Stimulated activated CD4-positive, alpha-beta T cell treated with anti-CD3 and anti-CD28 coated beads, Interleukin-12 subunit alpha, Interleukin-12 subunit beta, amount 100 ng/mL, for 24 hours (primary cell): Measurements from ENCODE around the gene EXD3.
"Not testable (repeated sequence)": the region's sequence is repeated elsewhere in the genome, so short reads cannot be mapped to it uniquely, and the experiment has no call there.

Experiments used
- DNase-seq, 2 experiments: peaks; one replicate each; pipeline ENCODE4 v3.0.0-alpha.2; 2020; ENCODE audit warnings: low read depth in 2 of 2

Gene EXD3

DNA sequence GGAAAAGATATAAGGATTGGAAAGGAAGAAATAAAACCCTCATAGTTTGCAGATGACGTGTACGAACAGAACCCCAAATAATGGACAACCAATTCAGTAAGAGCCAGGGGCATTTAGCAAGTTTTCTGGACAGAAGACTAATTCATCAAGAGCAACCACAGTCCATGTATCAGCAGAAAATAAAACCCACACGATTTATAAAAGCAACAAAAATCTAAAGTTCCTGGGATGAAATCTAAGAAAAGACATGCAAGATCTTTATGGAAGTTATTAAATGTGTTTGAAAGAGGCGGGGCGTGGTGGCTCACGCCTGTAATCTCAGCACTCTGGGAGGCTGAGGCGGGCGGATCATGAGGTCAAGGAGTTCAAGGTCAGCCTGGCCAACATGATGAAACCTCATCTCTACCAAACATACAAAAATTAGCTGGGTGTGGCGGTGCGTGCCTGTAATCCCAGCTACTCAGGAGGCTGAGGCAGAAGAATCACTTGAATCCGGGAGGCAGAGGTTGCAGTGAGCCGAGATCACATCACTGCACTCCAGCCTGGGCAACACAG is 83.0 kb downstream of the EXD3 start:
- not testable (repeated sequence) for DNase-seq

DNA sequence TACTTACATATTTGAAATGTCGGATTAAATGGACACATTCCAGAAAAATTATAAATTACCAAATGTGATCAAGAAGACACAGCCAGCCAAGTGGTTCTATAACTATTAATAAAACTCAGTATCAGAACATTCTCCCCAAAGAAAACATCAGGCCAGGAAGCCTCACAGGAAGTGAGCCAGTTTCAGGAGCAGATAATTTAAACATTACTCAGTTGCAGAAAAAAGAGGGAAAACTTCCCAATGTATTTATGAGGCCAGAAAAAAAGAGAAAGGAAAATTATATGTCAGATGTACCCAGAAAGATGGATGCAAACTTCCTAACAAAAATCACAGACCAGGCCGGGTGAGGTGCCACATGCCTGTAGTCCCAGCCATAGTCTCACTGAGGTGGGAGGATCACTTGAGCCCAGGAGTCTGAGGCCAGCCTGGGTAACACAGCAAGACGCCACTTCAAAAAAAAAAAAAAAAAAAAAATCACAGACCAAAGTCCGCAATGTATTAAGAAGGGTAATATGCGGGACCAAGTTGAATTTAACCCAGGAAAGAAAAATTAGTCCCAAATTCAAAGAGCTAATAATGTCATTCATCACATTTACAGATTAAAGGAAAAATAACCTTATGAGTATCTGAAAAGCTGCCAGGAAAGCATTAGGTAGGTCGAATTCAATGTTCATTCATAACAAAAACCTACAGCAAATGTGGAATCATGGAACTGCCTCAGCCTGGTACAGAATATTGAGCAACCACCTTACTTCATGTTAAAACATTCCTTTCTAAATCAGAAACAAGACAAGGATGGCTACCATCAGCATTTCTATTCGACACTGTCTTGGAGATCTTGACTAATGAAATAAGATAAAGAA is 83.7 kb downstream of the EXD3 start:
- DNase-seq = no peak

DNA sequence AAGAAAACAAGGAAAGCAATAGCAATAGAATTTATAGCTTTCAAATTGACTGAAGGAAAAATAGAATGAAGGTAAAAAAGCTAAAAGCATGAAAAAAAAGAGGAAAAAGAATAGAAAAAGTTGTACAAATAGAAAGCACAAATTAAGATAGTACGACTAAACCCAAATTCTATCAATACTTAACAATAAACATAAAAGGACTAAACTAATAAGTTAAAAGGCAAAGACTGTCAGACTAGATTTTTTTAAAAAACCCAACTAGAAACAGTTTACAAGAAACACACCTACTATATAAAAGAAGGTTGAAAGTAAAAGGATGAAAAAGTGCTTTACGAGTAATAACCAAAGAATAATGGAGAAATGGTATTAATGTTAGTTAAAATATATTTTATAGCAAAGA is 86.2 kb downstream of the EXD3 start:
- no peak for DNase-seq

DNA sequence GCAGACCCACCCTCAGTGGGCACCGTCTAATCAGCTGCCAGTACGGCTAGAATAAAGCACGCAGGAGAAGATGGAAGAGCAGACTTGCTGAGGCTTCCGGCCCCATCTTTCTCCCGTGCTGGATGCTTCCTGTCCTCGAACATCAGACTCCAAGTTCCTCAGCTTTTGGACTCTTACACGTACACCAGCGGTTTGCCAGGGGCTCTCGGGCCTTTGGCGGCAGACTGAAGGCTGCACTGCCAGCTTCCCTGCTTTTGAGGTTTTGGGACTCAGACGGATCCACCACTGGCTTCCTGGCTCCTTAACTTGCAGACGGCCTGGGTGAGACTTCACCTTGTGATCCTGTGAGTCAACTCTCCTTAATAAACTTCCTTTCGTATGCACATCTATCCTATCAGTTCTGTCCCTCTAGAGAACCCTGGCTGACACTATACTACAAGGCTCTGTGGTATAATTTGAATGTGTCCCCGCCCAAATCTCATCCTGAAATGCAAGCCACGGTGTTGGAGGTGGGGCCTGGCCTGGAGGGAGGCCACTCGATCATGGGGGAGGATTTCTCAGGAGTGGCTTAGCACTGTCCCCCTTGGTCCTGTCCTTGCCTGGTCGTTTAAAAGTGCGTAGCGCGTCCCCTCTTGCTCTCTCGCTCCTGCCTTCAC is 89.8 kb downstream of the EXD3 start:
- DNase-seq = no peak

DNA sequence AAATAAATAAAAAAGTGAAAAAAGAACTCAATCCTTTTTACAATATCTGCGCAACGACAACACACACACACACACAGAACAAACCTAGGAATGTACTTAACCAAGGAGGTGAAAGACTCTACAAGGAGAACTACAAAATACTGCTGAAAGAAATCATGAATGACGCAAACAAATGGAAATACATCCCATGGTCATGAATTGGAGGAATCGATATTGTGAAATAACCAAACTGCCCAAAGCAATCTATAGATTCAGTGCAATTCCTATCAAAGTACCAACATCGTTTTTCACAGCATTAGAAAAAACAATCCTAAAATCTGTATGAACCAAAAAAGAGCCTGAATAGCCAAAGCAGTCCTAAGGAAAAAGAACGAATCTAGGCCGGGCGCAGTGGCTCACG is 91.0 kb downstream of the EXD3 start:
- DNase-seq = no peak

DNA sequence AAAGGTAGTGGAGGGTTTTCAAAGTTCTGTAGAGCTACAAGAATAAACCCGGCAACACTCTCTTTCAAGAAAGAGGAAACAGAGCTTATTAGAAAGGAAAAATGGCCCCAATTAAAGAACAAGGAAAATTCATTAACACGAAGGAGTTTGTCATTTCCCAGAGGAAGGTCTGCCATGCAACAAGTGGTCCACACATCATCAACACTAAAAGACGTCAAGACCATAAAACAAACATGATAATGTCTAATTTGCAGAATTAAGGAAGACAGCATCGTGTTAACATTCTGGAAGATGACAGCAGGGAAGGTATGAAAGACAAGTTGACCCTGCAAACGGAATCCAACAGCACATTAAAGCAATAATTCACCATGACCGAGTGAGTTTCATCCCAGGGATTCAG is 92.3 kb downstream of the EXD3 start:
- DNase-seq = no peak

DNA sequence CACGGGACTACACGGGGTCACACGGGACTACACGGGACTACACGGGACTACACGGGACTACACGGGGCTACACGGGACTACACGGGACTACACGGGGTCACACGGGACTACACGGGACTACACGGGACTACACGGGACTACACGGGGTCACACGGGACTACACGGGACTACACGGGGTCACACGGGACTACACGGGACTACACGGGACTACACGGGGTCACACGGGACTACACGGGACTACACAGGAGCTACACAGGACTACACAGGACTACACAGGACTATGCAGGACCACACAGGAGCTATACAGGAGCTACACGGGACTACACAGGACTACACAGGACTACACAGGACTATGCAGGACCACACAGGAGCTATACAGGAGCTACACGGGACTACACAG is 93.4 kb downstream of the EXD3 start:
- not testable (repeated sequence) for DNase-seq

DNA sequence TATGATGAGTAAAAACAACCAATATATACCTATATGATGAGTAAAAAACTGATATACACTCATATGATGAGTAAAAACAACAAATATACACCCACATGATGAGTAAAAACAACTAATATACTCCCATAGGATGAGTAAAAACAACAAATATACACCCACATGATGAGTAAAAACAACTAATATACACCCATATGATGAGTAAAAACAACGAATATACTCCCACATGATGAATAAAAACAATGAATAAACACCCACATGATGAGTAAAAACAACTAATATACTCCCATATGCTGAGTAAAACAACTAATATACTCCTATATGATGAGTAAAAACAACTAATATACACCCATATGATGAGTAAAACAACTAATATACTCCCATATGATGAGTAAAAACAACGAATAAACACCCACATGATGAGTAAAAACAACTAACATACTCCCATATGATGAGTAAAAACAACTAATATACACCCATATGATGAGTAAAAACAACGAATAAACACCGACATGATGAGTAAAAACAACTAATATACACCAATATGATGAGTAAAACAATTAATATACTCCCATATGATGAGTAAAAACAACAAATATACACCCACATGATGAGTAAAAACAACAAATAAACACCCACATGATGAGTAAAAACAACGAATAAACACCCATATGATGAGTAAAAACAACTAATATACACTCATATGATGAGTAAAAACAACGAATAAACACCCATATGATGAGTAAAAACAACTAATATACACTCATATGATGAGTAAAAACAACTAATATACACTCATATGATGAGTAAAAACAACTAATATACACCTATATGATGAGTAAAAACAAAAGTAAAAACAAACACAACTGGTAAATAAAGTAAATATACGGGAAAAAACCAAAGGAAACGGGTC is 95.1 kb downstream of the EXD3 start:
- not testable (repeated sequence) for DNase-seq

DNA sequence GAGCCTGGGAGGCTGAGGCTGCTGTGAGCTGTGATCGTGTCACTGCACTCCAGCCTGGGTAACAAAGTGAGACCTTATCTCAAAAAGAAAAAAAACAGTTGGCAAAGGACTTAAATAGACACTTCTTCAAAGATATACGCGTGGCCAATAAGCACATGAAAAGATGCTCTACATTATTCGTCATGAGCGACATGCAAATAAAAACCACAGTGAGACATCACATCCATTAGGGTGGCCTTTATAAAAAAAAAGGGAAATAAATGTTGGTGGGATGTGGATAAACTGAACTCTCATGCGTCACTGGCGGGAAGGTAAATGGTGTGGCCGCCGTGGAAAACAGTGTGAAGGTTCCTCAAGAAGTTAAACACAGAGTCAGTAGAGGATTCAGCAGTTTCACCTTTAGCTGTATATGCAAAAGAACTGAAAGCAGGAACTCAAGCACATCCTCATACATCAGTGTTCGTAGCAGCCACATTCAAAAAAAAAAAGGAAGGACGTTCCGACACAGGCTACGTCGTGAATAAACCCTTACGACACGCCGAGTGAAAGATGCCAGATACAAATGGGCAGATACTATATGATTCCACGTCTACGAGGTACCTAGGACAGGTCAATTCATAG is 96.4 kb downstream of the EXD3 start:
- no peak for DNase-seq

DNA sequence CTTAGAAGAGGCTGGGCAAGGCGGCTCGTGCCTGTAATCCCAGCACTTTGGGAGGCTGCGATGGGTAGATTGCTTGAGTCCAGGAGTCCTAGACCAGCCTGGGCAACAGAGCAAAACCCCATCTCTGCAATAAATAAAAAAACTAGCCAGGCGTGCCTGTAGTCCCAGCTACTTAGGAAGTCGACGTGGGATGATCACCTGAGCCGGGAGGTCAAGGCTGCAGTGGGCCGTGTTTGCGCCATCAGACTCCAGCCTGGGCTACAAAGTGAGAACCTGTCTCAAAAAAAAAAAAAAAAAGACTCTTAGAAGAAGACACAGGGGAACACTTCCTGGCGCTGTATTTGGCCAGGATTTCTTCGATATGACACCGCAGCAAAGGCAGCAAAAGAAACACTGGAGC is 97.2 kb downstream of the EXD3 start:
- no peak for DNase-seq

DNA sequence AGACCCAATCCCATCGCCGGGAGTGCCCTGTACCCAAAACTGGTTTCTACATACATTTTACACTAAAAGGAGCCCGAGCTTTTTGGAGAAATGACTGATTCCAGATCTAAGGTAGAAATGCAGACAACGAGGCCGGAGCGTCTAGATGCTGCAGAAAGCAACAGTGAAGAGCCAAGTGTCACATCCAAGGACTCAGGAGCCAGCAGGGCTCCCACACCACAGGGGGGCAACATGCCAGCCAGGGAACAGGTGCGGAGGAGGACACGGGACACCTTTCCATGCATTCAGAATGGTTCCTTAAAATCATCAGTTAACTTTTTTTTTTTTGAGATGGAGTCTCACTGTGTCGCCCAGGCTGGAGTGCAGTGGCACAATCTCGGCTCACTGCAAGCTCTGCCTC is 97.8 kb downstream of the EXD3 start:
- no peak for DNase-seq

DNA sequence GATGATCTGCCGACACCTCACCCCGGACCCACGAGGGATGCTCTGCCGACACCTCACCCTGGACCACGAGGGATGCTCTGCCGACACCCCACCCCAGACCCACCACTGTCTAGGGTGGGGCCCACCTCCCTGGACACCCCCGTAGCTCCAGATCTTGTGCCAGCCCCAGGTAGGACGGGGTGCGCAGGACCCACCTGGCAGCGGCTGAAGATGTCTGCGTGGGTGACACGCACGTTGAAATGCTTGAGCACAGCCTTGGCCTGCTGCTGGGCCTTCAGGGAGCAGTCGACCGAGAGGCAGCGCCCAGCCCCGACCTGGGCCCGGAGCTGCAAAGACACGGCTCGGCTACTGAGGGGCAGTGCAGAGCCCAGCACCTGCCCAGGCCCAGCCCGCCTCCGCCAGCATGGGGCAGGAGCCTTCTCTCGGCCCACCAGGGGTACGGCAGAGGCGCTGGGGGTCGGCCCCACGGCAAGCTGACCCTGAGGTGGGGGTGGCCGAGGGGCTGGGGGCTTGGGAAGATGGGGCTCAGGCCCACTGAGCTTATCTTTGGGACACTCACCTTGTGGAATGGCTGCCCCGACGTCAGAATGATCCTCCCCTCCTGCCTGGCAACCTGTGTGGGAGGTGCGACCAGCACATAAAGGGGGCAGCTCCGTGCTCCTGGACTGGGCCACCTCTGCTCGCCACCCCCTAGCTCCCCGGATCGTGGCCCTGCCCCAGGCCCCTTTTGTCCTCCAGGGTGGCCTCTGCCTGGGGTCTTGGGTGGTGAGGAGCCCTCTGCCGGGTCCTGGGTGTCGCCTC is 99.2 kb downstream of the EXD3 start:
- no peak for DNase-seq

DNA sequence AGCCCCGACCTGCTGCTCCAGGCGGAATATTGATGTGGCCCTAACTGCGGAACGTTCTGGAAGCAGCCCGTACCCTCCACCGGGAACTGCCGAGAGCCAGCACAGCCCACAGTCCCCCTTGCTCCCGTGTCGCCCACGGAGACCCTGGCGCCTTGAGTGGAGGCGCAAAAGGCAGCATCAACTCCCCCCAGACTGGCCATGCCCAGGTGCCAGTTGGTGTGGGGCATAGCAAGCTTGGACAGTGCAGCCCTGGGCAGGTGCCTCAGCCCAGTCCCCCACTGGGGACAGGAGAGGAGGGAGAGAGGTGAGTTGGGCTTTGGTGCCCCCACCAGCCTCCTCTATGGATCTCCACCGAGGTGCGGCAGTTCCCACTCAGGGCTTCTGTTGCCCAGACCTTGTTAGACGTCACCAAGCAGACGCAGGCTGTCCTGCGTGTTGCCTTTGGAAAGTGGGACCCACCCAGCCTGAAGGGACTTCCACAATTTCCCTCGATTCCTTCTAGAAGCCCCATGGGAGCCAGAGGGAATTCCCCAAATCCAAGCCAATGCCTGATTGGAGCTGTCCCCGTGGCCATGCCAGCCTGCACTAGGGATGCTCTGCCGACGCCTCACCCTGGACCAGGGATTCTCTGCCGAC is 101.1 kb downstream of the EXD3 start:
- no peak for DNase-seq

DNA sequence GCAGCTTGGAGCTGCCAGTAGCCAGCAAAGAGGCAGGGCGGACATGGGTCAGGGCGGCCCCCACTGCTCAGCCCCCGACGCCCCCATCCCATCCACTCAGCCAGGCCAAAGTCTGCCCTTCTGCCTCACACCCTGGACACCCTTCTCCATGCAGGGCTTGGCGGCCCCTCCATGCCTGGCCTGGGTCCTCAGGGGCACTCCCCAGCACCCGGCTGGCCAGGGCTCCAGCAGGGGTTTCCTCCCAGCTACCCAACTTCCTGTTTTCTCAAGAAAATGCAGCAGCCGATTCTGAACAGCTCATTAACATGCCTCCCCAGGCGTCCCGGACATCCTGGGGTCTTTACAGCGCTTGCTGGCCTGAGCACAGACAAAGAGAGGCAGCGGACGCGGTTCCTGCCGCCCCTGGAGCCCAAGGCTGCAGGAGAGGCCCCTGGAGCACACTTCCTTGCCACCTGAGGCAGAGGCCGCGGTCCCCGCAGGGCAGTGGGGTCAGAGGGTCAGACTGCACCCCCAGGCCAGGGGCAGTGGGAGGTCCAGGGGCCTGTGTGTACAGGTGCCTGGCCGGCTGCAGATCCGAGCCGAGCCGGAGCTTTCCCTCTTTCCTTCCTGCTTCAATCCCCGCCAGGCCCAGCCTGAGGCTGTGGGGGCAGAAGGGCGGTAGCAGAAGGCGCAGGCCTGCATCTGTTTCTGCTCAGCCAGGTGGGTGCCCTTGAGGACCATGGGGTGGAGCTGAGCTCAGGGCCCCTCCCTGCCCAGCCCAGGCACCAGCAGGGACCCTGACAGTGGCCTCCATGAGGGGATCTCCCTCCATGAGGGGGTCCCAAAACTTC is 102.2 kb downstream of the EXD3 start:
- DNase-seq = no peak

DNA sequence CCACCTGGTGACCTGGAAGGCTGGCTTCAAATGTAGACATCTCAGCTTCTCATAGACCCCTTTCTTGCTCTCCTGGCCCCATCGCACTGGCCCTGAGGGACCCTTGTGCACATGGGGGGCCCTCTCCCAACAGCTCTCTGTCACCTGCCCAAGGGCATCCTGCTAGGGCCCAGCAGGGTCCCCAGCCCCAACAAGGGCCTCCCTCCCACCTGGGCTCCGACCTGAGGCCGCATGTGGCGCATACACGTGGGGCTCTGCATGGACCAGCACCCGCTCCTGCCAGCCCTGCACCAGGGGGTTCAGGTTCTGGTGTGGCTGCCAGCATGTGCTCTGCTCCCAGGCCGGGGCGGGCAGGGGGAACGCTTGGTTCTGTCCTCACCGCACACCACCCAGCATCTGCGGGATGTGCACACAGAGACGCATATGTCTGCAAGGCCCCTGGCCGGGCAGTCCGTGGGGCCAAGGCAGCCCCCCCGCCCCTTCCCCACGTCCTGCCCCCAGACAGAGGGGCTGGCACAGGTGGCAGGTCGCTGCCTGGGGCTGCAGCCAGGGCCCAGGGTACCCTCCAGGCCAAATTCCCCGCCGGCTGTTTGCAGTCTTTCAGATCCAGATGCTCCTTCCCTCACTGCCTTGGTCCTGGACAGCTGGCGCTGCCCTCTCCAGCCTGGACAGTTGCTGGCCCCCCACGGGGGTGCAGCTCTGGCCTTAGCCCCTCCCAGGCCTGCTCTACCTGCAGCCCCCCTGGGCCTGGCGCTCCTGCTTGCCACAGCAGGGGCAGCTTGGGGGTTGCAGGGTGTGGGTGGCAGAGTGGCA is 103.0 kb downstream of the EXD3 start:
- DNase-seq = no peak

DNA sequence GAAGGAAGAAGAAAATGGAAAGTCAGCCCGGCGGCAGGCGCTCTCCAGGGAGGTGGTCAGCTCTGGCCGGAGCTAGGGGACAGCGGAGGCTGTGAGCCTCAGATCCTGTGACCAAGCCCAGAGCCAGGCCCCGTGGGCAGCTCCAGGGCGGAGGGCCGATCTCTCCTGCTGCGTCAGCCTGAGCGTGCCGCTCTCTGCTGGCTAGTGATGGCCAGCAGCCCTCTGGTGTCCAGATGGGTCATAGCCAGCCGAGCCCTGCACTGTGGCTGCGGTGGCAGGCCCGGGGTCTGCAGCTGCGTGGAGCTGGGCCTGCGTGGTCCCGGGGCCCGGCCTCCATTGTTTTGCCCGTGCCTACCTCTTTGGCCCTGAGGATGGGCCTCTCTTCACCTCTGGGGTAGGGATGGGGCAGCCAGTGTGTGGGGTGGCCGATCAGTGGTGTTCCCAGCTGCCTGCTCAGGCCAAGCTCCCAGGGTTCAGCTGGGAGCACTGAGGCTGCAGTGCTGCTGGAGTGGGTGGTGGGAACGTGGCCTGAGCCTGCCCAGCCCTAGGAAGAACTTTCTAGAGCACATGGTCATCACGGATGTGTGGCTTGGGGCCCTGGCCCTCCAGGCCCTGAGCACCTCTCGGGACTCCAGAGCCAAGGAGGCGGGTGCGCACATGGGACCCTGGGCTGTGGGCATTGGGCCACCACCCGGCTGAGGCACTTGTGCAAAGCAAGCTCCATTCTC is 103.8 kb downstream of the EXD3 start:
- DNase-seq = no peak

DNA sequence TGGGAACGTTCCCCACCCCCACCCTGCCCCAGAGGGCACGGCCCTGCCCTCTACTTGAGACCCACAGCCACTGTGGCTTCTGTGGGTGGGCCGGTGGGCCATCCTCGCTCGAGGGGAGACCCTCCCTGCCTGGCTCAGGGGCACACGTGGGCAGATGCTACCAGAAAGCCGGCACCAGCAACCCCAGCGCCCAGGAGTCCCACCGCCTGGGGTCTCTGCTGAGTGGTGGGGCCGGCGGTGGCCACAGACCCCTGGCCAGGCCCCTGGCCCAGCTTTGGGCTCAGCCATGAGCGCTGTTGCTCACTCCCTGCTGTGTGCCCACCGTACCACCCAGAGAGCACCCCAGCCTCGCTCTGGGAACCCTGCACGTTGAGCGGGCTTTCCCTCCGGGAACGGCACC is 104.4 kb downstream of the EXD3 start:
- no peak for DNase-seq
